ENCODE data around the gene DDX18. TPM values are rescaled to one million over a fixed set of nuclear protein-coding genes. Genes with fewer than 3 reads are reported as not detected.

DDX18 gene
- 68.3 and 69.9 TPM in 2 replicates for total RNA-seq (2012; rRNA removed)
- 30.2 and 34.6 TPM in 2 replicates for polyA plus RNA-seq (2012; rRNA removed)
- 7.0 and 8.2 TPM in 2 replicates for polyA plus RNA-seq (2012; cell fraction: cytosol; rRNA removed)
- polyA plus RNA-seq (2012; cell fraction: nucleus; rRNA removed; ENCODE audit: low replicate concordance), result 6.7 and 49.9 TPM in 2 replicates
- Bru-seq, nascent RNA, result percentile 85 among the genes with signal in this experiment
- percentile 81 among the genes with signal in this experiment for BruChase-seq, experiment 1, labeled RNA remaining after a 6-hour chase
- percentile 91 among the genes with signal in this experiment for BruChase-seq, experiment 2, labeled RNA remaining after a 2-hour chase
- long read RNA-seq, transcript DDX18-201 (14 exons, 3,796 nt), result major isoform, 16 of 27 reads
- long read RNA-seq, partial matches to known transcripts, result 7 of 27 reads
- long read RNA-seq, other reads (novel, unspliced or antisense), result 4 of 27 reads

DNA sequence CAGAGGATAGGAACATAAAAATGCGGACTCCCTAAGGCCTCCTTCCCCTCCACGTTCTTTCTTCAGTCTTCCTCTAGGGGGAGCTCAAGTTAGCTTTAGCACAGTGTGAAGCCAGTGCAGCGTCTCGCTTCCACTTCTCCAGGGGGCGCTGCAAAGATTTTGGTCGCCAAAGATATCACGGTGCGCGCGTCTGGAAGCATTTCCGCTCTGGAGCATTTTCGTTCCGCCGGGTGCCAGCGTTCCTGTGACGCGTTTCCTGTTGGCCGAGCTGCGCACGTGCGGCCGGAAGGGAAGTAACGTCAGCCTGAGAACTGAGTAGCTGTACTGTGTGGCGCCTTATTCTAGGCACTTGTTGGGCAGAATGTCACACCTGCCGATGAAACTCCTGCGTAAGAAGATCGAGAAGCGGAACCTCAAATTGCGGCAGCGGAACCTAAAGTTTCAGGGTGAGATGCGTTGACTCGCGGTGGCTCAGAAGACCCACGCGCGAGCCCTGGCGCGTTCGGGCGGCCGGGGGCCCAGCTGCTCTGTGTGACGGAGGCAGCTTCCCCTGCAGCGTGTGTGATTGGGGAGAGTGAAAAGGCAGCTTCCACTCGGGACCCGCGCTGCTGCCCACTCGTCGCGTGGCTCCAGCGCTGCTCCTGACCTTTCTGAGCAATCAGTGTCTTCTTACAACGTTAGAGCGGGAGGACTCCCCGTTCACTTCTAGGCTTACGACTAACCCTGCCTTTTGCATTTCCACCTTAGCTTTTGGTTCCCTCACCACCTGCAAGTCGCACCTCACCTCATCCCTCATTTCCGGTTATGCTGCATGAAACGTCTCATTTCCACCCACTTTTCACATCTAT is at the start of gene DDX18:
Gene DDX18, plus strand, starts transcription at position 275 of the 848 bp plus-strand sequence. Its CDS starts 87 bp downstream, at position 362.
- ChIA-PET CTCF (interaction anchor here (0.6 to 2.8 kb wide), 22 partner anchors 11 to 950 kb away, joined by 3 to 23 read pairs (median 4); no protein-coding TSS in a partner anchor), POLR2A (ENCODE audit: unreplicated experiment) (no interaction called here)
- Histone ChIP-seq H3K79me1 (ENCODE audit: low read depth in 1 of 2, low read length in 2 of 2) (peaks cover 10 to 18% of the 10 kb centered on the region in 2 experiments), H2AFZ (replicated peaks; ENCODE audit: low read length, poor library complexity) (peak within 1 kb of the TSS; percentile 98), H4K5ac (ENCODE audit: low read depth, low read length) (peak within 1 kb of the TSS; percentile 69), H3K23ac (ENCODE audit: low read depth, low read length) (peak within 1 kb of the TSS; percentile 79), H3K14ac (replicated peaks; ENCODE audit: low read depth, low read length) (peak within 1 kb of the TSS; percentile 87), H2BK5ac (ENCODE audit: low read depth, low read length, poor library complexity, severe bottlenecking) (peak within 1 kb of the TSS; percentile 59), H2BK20ac (ENCODE audit: low read depth, low read length) (no peak within 1 kb of the TSS), H3K36me3 (ENCODE audit: control insufficient read depth, insufficient read depth, low read length) (peaks cover 9% of the 10 kb centered on the region), H3K18ac (ENCODE audit: low read depth, low read length) (no peak within 1 kb of the TSS), H3K4me3 (ENCODE audit: insufficient read depth, low read depth, low read length) (peak within 1 kb of the TSS; percentile 71), H2BK15ac (ENCODE audit: low read depth, low read length) (no peak within 1 kb of the TSS), H3K4me1 (ENCODE audit: control insufficient read depth, insufficient read depth, low read length) (peaks cover 1% of the 10 kb centered on the region; the same call in 1 of the 2 replicates), H3K56ac (ENCODE audit: extremely low read depth, insufficient read depth, low read length) (peak within 1 kb of the TSS; percentile 70), H4K20me1 (ENCODE audit: insufficient read depth, low read length) (no peaks in the 10 kb centered on the region; the same call in 1 of the 2 replicates), H3K4ac (ENCODE audit: low read depth, low read length) (peak within 1 kb of the TSS; percentile 77), H2AK9ac (replicated peaks; ENCODE audit: low read depth, low read length, poor library complexity) (peak within 1 kb of the TSS; percentile 74), H3K4me2 (ENCODE audit: low read depth, low read length) (peak within 1 kb of the TSS; percentile 94), H2AK5ac (ENCODE audit: low read depth, low read length) (peak within 1 kb of the TSS; percentile 89), H4K91ac (ENCODE audit: insufficient read depth, low read depth, low read length) (peak within 1 kb of the TSS; percentile 47), H4K8ac (ENCODE audit: low read depth in 2 of 2, low read length in 2 of 2) (peak within 1 kb of the TSS; percentile 71 to 87), H3K9me1 (ENCODE audit: insufficient read depth, low read length) (peaks cover 3% of the 10 kb centered on the region; the same call in 1 of the 2 replicates), H3K27ac (ENCODE audit: insufficient read depth, low read length) (peak within 1 kb of the TSS; percentile 77), H3K9me3 (ENCODE audit: control insufficient read depth, insufficient read depth, low read length) (no peaks in the 10 kb centered on the region), H3K27me3 (ENCODE audit: control insufficient read depth, insufficient read depth, low read length) (no peaks in the 10 kb centered on the region), H2BK120ac (ENCODE audit: low read depth, low read length) (no peak within 1 kb of the TSS), H3K9ac (ENCODE audit: low read depth, low read length) (peak within 1 kb of the TSS; percentile 90)
- DNase-seq (peak; percentile 97), ATAC-seq (ENCODE audit: low read depth) (peak; percentile 99)
- in situ Hi-C loops (cut with MboI; ENCODE audit: low sequenced_read_pairs) (no loop called here), dilution Hi-C loops (cut with HindIII; ENCODE audit: low sequenced_read_pairs, unreplicated experiment) (no loop called here), intact Hi-C loops (cut with micrococcal nuclease) (loop anchor here (1.0 kb wide), 1 partner anchor 189 kb away; no protein-coding TSS in a partner anchor)
- TF ChIP-seq RCOR1 (IDR thresholded peaks at IDR 0.05; ENCODE audit: insufficient replicate concordance, low read length) (no peak), SMC3 (IDR thresholded peaks at IDR 0.05; ENCODE audit: low read depth, low read length) (peak; percentile 73), BHLHE40 (IDR thresholded peaks at IDR 0.05; ENCODE audit: low read depth, low read length) (peak; percentile 100), MAZ (IDR thresholded peaks at IDR 0.05; ENCODE audit: borderline replicate concordance, low read depth, low read length) (peak; percentile 67), CHD1 (IDR thresholded peaks at IDR 0.05; ENCODE audit: low read depth, low read length) (no peak), MAFK (IDR thresholded peaks at IDR 0.05; ENCODE audit: low read depth, low read length) (peak; percentile 17; the same call in 1 of the 2 replicates), RFX5 (IDR thresholded peaks at IDR 0.05; ENCODE audit: low read depth, low read length) (no peak), RAD21 (IDR thresholded peaks at IDR 0.05; ENCODE audit: low read length) (peak; percentile 66), MXI1 (IDR thresholded peaks at IDR 0.05; ENCODE audit: borderline replicate concordance, low read depth, low read length) (peak; percentile 93), POLR2A (IDR thresholded peaks at IDR 0.05; ENCODE audit: low read depth, low read length) (peak; percentile 91)
- TF ChIP-seq, protein P1, sequence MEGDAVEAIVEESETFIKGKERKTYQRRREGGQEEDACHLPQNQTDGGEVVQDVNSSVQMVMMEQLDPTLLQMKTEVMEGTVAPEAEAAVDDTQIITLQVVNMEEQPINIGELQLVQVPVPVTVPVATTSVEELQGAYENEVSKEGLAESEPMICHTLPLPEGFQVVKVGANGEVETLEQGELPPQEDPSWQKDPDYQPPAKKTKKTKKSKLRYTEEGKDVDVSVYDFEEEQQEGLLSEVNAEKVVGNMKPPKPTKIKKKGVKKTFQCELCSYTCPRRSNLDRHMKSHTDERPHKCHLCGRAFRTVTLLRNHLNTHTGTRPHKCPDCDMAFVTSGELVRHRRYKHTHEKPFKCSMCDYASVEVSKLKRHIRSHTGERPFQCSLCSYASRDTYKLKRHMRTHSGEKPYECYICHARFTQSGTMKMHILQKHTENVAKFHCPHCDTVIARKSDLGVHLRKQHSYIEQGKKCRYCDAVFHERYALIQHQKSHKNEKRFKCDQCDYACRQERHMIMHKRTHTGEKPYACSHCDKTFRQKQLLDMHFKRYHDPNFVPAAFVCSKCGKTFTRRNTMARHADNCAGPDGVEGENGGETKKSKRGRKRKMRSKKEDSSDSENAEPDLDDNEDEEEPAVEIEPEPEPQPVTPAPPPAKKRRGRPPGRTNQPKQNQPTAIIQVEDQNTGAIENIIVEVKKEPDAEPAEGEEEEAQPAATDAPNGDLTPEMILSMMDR (conservative IDR thresholded peaks at IDR 0.05; ENCODE audit: low read depth, low read length), result peak; percentile 100; the same call in 1 of the 2 replicates
- TF ChIP-seq, protein P2, sequence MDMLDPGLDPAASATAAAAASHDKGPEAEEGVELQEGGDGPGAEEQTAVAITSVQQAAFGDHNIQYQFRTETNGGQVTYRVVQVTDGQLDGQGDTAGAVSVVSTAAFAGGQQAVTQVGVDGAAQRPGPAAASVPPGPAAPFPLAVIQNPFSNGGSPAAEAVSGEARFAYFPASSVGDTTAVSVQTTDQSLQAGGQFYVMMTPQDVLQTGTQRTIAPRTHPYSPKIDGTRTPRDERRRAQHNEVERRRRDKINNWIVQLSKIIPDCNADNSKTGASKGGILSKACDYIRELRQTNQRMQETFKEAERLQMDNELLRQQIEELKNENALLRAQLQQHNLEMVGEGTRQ (IDR thresholded peaks at IDR 0.05; ENCODE audit: low read depth, low read length), result peak; percentile 89
- TSS peak; percentile 62 for BruUV-seq (replicated peaks)
- 1% methylated on average over 44 of the region's 57 CpGs; no CpG with 5 or more reads in 1 of the 2 experiments for WGBS, 2 experiments (ENCODE audit: extremely low coverage in 2 of 2, insufficient read length in 1 of 2)
